ENCODE data around the gene SH3PXD2A. TPM values are rescaled to one million over a fixed set of nuclear protein-coding genes. Genes with fewer than 3 reads are reported as not detected.
A peak's percentile ranks its signal among the peaks of the same experiment; 100 is the strongest.

The SH3PXD2A gene
- total RNA-seq, 1 donor from 2014 or later: 17.3 TPM

DNA sequence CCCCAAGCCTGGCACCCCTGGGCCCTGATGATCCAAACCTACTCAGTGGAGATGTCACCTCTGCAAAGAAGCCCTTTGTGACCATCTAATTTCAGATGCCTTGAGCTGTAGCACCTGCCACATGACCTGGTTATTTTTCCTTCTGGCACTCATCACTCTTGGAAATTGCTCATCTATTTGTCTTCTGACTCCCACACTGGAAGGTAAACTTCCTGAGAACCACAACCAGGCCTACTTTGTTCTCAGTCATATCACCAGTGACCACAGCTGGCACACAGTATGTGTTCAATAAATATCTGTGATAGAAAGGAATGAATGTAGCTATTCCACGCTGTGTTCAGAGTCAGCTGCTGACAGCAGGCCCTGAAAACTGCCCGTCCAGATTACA lies 97.1 kb downstream of the SH3PXD2A start:
- Mint-ChIP-seq H3K9me3 (ENCODE audit: unreplicated experiment) (peaks cover 2% of the 10 kb centered on the region), H3K4me3 (ENCODE audit: unreplicated experiment) (peak overlapping the region; percentile 55), H3K27ac (ENCODE audit: unreplicated experiment) (peak overlapping the region; percentile 80), H3K4me1 (ENCODE audit: low read depth, unreplicated experiment) (peaks cover 39% of the 10 kb centered on the region), H3K27me3 (ENCODE audit: low read depth, unreplicated experiment) (no peaks in the 10 kb centered on the region), H3K36me3 (ENCODE audit: low read depth, unreplicated experiment) (no peaks in the 10 kb centered on the region)
- DNase-seq (ENCODE audit: low read depth) (peak; percentile 70), FAIRE-seq (no peak)
- no peaks in the 10 kb centered on the region for H3K36me3 ChIP-seq (ENCODE audit: insufficient read depth, low read length)
- no peak overlapping the region for H2AFZ ChIP-seq (ENCODE audit: low read depth, low read length)
- no peaks in the 10 kb centered on the region for H3K27me3 ChIP-seq (ENCODE audit: insufficient read depth, low read length)
- peak overlapping the region; percentile 66 for H3K9ac ChIP-seq (ENCODE audit: low read length)
- H3K4me3 ChIP-seq (ENCODE audit: insufficient read depth, low read depth, low read length): no peak overlapping the region
- H4K20me1 ChIP-seq (ENCODE audit: insufficient read depth, low read length): no peaks in the 10 kb centered on the region
- peak overlapping the region; percentile 57 for H3K4me2 ChIP-seq (ENCODE audit: low read length)
- TF ChIP-seq, protein P1, sequence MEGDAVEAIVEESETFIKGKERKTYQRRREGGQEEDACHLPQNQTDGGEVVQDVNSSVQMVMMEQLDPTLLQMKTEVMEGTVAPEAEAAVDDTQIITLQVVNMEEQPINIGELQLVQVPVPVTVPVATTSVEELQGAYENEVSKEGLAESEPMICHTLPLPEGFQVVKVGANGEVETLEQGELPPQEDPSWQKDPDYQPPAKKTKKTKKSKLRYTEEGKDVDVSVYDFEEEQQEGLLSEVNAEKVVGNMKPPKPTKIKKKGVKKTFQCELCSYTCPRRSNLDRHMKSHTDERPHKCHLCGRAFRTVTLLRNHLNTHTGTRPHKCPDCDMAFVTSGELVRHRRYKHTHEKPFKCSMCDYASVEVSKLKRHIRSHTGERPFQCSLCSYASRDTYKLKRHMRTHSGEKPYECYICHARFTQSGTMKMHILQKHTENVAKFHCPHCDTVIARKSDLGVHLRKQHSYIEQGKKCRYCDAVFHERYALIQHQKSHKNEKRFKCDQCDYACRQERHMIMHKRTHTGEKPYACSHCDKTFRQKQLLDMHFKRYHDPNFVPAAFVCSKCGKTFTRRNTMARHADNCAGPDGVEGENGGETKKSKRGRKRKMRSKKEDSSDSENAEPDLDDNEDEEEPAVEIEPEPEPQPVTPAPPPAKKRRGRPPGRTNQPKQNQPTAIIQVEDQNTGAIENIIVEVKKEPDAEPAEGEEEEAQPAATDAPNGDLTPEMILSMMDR (IDR thresholded peaks at IDR 0.05; ENCODE audit: insufficient read depth, low read depth, low read length): no peak
- TF ChIP-seq EZH2 (IDR thresholded peaks at IDR 0.05; ENCODE audit: insufficient read depth, low read length): no peak
- H3K79me2 ChIP-seq (ENCODE audit: insufficient read depth, low read length): peaks cover 3% of the 10 kb centered on the region
- H3K27ac ChIP-seq (ENCODE audit: low read depth, low read length): peak overlapping the region; percentile 68
- peaks cover 48% of the 10 kb centered on the region for H3K4me1 ChIP-seq (ENCODE audit: insufficient read depth, low read length)
- no peaks in the 10 kb centered on the region for H3K9me3 ChIP-seq (ENCODE audit: insufficient read depth, low read depth, low read length)

DNA sequence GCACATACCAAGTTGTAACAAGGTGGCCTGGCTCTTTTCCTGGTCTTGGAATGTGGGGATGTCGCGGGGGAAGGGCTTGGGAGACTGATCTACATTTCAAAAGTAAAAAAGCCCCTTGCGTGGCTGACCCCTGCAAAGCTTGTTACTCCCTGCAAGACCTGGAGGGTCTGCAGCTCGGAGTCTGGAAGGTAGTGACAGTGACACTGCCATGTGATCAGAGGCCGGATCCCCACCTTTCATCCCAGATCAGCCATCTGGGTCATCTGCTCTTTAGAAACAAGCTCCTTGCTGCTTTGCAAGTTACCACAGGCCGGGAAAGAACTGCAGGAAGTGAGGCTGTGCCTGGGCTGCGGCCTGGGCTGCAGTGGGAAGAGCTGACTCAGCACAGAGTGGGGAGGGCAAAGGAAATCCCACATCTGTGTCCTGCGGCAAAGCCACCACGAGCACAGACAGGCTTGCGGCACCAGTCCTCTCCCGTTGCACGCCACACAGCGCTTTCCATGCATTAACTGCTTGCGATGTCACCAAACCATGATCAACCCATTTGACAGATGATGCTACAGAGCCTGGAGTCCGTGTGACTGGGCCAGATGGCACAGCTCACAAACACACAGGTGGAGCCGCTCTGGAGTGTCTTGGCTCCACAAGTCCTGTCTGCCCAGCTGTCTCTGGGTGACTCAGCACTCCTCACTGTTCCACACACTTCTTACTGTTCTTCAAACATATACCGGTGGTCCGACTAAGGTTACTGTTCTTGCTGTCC lies 97.7 kb downstream of the SH3PXD2A start:
- Histone ChIP-seq H4K20me1 (ENCODE audit: insufficient read depth, low read length) (no peaks in the 10 kb centered on the region), H3K4me3 (ENCODE audit: insufficient read depth, low read depth, low read length) (no peak overlapping the region), H3K9ac (ENCODE audit: low read length) (peak overlapping the region; percentile 66), H3K4me2 (ENCODE audit: low read length) (peak overlapping the region; percentile 57), H3K79me2 (ENCODE audit: insufficient read depth, low read length) (peaks cover 3% of the 10 kb centered on the region), H2AFZ (ENCODE audit: low read depth, low read length) (no peak overlapping the region), H3K4me1 (ENCODE audit: insufficient read depth, low read length) (peaks cover 43% of the 10 kb centered on the region), H3K27me3 (ENCODE audit: insufficient read depth, low read length) (no peaks in the 10 kb centered on the region), H3K27ac (ENCODE audit: low read depth, low read length) (peak overlapping the region; percentile 68), H3K36me3 (ENCODE audit: insufficient read depth, low read length) (no peaks in the 10 kb centered on the region), H3K9me3 (ENCODE audit: insufficient read depth, low read depth, low read length) (no peaks in the 10 kb centered on the region)
- peak; percentile 76 for DNase-seq (ENCODE audit: low read depth)
- H3K27me3 Mint-ChIP-seq (ENCODE audit: low read depth, unreplicated experiment): no peaks in the 10 kb centered on the region
- H3K4me3 Mint-ChIP-seq (ENCODE audit: unreplicated experiment): peak overlapping the region; percentile 60
- peaks cover 33% of the 10 kb centered on the region for H3K4me1 Mint-ChIP-seq (ENCODE audit: low read depth, unreplicated experiment)
- TF ChIP-seq, protein P1 (IDR thresholded peaks at IDR 0.05; ENCODE audit: insufficient read depth, low read depth, low read length): no peak
- no peak for TF ChIP-seq EZH2 (IDR thresholded peaks at IDR 0.05; ENCODE audit: insufficient read depth, low read length)
- FAIRE-seq: peak; percentile 50
- peak overlapping the region; percentile 80 for H3K27ac Mint-ChIP-seq (ENCODE audit: unreplicated experiment)
- H3K9me3 Mint-ChIP-seq (ENCODE audit: unreplicated experiment): peaks cover 2% of the 10 kb centered on the region
- H3K36me3 Mint-ChIP-seq (ENCODE audit: low read depth, unreplicated experiment): no peaks in the 10 kb centered on the region

DNA sequence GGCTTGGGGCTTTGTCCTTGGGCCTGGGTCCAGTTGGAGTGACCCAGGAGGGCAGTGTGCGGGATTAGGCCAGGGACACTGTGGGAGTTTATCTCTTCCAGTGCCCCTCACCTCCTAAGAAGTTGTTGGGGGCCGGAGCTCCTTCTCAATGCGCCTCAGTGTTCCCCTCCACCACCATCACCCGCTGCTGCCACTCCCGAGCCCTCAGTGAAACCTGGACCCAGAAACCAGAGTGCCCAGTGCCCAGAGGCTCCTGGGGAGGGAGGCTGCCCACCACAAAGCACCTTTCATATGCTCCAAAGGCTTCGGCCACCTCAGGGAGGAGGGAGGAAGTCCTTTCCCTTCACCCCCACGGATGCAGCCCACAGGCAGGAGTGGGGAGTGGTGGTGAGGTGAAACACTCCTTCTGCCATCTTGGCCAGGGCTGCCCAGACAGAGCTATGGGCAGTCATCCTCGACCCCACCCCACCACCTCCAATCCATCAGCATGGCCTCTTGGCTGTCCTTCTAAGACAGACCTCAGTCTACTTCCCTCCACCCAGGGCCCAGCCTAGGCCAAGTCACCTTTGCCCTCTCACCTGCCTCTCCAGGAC lies 99.0 kb downstream of the SH3PXD2A start:
- no peaks in the 10 kb centered on the region for H3K36me3 ChIP-seq (ENCODE audit: insufficient read depth, low read length)
- no peaks in the 10 kb centered on the region for H3K27me3 Mint-ChIP-seq (ENCODE audit: low read depth, unreplicated experiment)

More for the DNA sequence above, 99.0 kb downstream of the SH3PXD2A start:
- H2AFZ ChIP-seq (ENCODE audit: low read depth, low read length): no peak overlapping the region
- no peaks in the 10 kb centered on the region for H3K9me3 ChIP-seq (ENCODE audit: insufficient read depth, low read depth, low read length)
- H3K79me2 ChIP-seq (ENCODE audit: insufficient read depth, low read length): peaks cover 3% of the 10 kb centered on the region
- H3K9ac ChIP-seq (ENCODE audit: low read length): no peak overlapping the region
- H3K4me1 Mint-ChIP-seq (ENCODE audit: low read depth, unreplicated experiment): peaks cover 36% of the 10 kb centered on the region
- no peak overlapping the region for H3K27ac Mint-ChIP-seq (ENCODE audit: unreplicated experiment)
- FAIRE-seq (no peak), DNase-seq (ENCODE audit: low read depth) (no peak)
- no peak for TF ChIP-seq EZH2 (IDR thresholded peaks at IDR 0.05; ENCODE audit: insufficient read depth, low read length)
- TF ChIP-seq, protein P1 (IDR thresholded peaks at IDR 0.05; ENCODE audit: insufficient read depth, low read depth, low read length): no peak
- H3K27me3 ChIP-seq (ENCODE audit: insufficient read depth, low read length): no peaks in the 10 kb centered on the region
- H3K4me3 Mint-ChIP-seq (ENCODE audit: unreplicated experiment): no peak overlapping the region
- no peak overlapping the region for H3K4me2 ChIP-seq (ENCODE audit: low read length)
- peaks cover 39% of the 10 kb centered on the region for H3K4me1 ChIP-seq (ENCODE audit: insufficient read depth, low read length)
- H3K36me3 Mint-ChIP-seq (ENCODE audit: low read depth, unreplicated experiment): peaks cover 3% of the 10 kb centered on the region
- no peak overlapping the region for H3K4me3 ChIP-seq (ENCODE audit: insufficient read depth, low read depth, low read length)
- no peaks in the 10 kb centered on the region for H4K20me1 ChIP-seq (ENCODE audit: insufficient read depth, low read length)
- no peak overlapping the region for H3K27ac ChIP-seq (ENCODE audit: low read depth, low read length)
- H3K9me3 Mint-ChIP-seq (ENCODE audit: unreplicated experiment): peaks cover 2% of the 10 kb centered on the region
